GM12878 (cell line): ENCODE data around the gene OVOL1. TPM values are rescaled to one million over a fixed set of nuclear protein-coding genes. Genes with fewer than 3 reads are reported as not detected.

Source experiments
- ATF3 ChIP-seq: IDR thresholded peaks from 2 replicates; pipeline ENCODE4 v1.6.1; 2011; ENCODE audit warnings: low read depth, mild to moderate bottlenecking, low read length, moderate library complexity, borderline replicate concordance; ENCODE audit errors: extremely low read depth
- CHD1 ChIP-seq: IDR thresholded peaks from 2 replicates; pipeline ENCODE4 v1.6.1; 2012; ENCODE audit warnings: low read depth, low read length, improper control_type of control experiment
- E4F1 ChIP-seq: fragments of 450-650 bp; IDR thresholded peaks from 2 replicates; pipeline ENCODE4 v1.6.1; 2018; ENCODE audit warnings: borderline replicate concordance, mild to moderate bottlenecking; ENCODE audit not compliant: partially characterized antibody
- IKZF2 ChIP-seq, 2 experiments: fragments of 450-650 bp; IDR thresholded peaks; 2 replicates each; pipeline ENCODE4 v1.6.1; 2017; ENCODE audit warnings: mild to moderate bottlenecking in 2 of 2, moderate library complexity in 2 of 2
- IRF4 ChIP-seq: IDR thresholded peaks from 2 replicates; pipeline ENCODE4 v1.6.1; 2011; ENCODE audit warnings: low read depth, low read length
- NKRF ChIP-seq: fragments of 450-650 bp; conservative IDR thresholded peaks from 2 replicates; pipeline ENCODE4 v1.6.1; 2017; ENCODE audit warnings: mild to moderate bottlenecking, moderate library complexity
- RELA ChIP-seq: fragments of 450-650 bp; IDR thresholded peaks from 2 replicates; pipeline ENCODE4 v1.8.0; 2014; ENCODE audit warnings: borderline replicate concordance; ENCODE audit not compliant: partially characterized antibody
- SIX5 ChIP-seq: IDR thresholded peaks from 2 replicates; pipeline ENCODE4 v1.6.1; 2011; ENCODE audit warnings: mild to moderate bottlenecking, low read depth, low read length, moderate library complexity; ENCODE audit not compliant: severe bottlenecking
- SMAD1 ChIP-seq: fragments of 450-650 bp; IDR thresholded peaks from 2 replicates; pipeline ENCODE4 v1.6.1; 2018; ENCODE audit warnings: mild to moderate bottlenecking, low read depth; ENCODE audit not compliant: partially characterized antibody
- SPI1 ChIP-seq: IDR thresholded peaks from 2 replicates; pipeline ENCODE4 v1.6.1; 2011; ENCODE audit warnings: low read depth, mild to moderate bottlenecking, low read length, moderate library complexity, borderline replicate concordance; ENCODE audit not compliant: insufficient read depth
- USF1 ChIP-seq: IDR thresholded peaks from 2 replicates; pipeline ENCODE4 v1.6.1; 2011; ENCODE audit warnings: borderline replicate concordance, low read depth, mild to moderate bottlenecking, moderate library complexity, mixed read lengths, low read length; ENCODE audit not compliant: insufficient read depth; ENCODE audit errors: extremely low read length
- ZNF217 ChIP-seq: fragments of 450-650 bp; IDR thresholded peaks from 2 replicates; pipeline ENCODE4 v1.6.1; 2017; ENCODE audit warnings: antibody characterized with exemption, mild to moderate bottlenecking
- ZNF622 ChIP-seq: fragments of 450-650 bp; IDR thresholded peaks from 2 replicates; pipeline ENCODE4 v1.6.1; 2017; ENCODE audit warnings: mild to moderate bottlenecking, inconsistent platforms
- polyA plus RNA-seq, 11 experiments: library from polyadenylated mRNA; depleted of rRNA in 4 of 11; unstranded in 6 of 11; stranded (reverse) in 5 of 11; fragments of >200 nt; fragmentation: Nextera tagmentation in 4 of 11; fragmentation: Illumina TruSeq in 1 of 11; extraction: Ambion mirVana in 4 of 11; extraction: Trizol in 1 of 11; gene quantifications; 1 replicate in 1 of 11; 2 replicates in 10 of 11; pipeline versions ENCODE4 v1.2.1 to v1.2.3, GENCODE V29; 2011 to 2016; ENCODE audit warnings: inconsistent platforms in 2 of 11, missing spikeins in 2 of 11, low read depth in 1 of 11
- total RNA-seq, 4 experiments: library from RNA; depleted of rRNA in 3 of 4; stranded (reverse); fragments of >200 nt in 3 of 4; fragmentation: Illumina TruSeq in 1 of 4; extraction: Trizol in 1 of 4; gene quantifications; 2 replicates each; pipeline versions ENCODE4 v1.2.1 to v1.2.3, GENCODE V29; 2013 to 2021

The OVOL1 gene
- total and polyA plus RNA-seq, 10 of the 15 experiments (the other 5 are each of a cell fraction or from before 2014, with no cell fraction given) = 0.04 to 0.96 (median 0.09) TPM; not detected in 7

- TF ChIP-seq E4F1 (no peak), RELA (no peak), ATF3 (no peak), NKRF (no peak), SMAD1 (no peak), USF1 (no peak), SIX5 (no peak), SPI1 (no peak), IKZF2 (IDR thresholded peaks at IDR 0.05) (no peak), CHD1 (no peak), ZNF217 (no peak), IRF4 (no peak), ZNF622 (no peak)
- TF ChIP-seq, all 136 proteins: peak for 6
Measured at GRCh38 chr11:65786786-65787636, at the start of gene OVOL1 (continued).
